ENCODE results near the gene IQCB1. TPM values are rescaled to one million over a fixed set of nuclear protein-coding genes. Genes with fewer than 3 reads are reported as not detected.

Gene IQCB1
- polyA plus RNA-seq, 1 of the 3 experiments (the other 2 are of a cell fraction) = 10.4 TPM

- no peaks in the 10 kb centered on the region for H3K4me1 ChIP-seq (ENCODE audit: control insufficient read depth in 1 of 2, insufficient read depth in 2 of 2, low read depth in 1 of 2, low read length in 1 of 2)
- no peaks in the 10 kb centered on the region for H3K27me3 ChIP-seq (ENCODE audit: insufficient read depth)
- peaks cover 4% of the 10 kb centered on the region; the same call in 1 of the 2 replicates for H3K9me2 ChIP-seq
- no peak overlapping the region for H3K4me2 ChIP-seq
- WGBS (ENCODE audit: low lambda C conversion rate) = 73% methylated on average over 2 of the region's 2 CpGs
- ChIA-PET POLR2A (no interaction called here), CTCF (no interaction called here)
- H3K4me3 ChIP-seq (ENCODE audit: low read depth in 2 of 2, low read length in 1 of 2) = no peak overlapping the region
- H3K79me2 ChIP-seq (ENCODE audit: insufficient read depth) = no peaks in the 10 kb centered on the region
- no peak overlapping the region for H3K27ac ChIP-seq (ENCODE audit: low read depth in 2 of 2, low read length in 1 of 2)
- no peak for DNase-seq
- no peaks in the 10 kb centered on the region for H4K20me1 ChIP-seq (ENCODE audit: insufficient read depth)
- H2AFZ ChIP-seq (ENCODE audit: low read depth) = no peak overlapping the region
- TF ChIP-seq NFIC (IDR thresholded peaks at IDR 0.05; ENCODE audit: borderline replicate concordance) (no peak), USF1 (IDR thresholded peaks at IDR 0.05; ENCODE audit: borderline replicate concordance, low read depth) (no peak), MAX (IDR thresholded peaks at IDR 0.05; ENCODE audit: low read depth) (no peak), ELF1 (IDR thresholded peaks at IDR 0.05) (no peak), RFX5 (IDR thresholded peaks at IDR 0.05; ENCODE audit: low read length) (no peak), TAF1 (IDR thresholded peaks at IDR 0.05; ENCODE audit: borderline replicate concordance, low read depth, low read length) (no peak), REST (IDR thresholded peaks at IDR 0.05; ENCODE audit: low read depth, low read length) (no peak), CHD2 (IDR thresholded peaks at IDR 0.05; ENCODE audit: low read length, partially characterized antibody) (no peak), RXRA (IDR thresholded peaks at IDR 0.05; ENCODE audit: borderline replicate concordance, low read depth) (no peak), TCF12 (IDR thresholded peaks at IDR 0.05) (no peak), USF2 (IDR thresholded peaks at IDR 0.05; ENCODE audit: borderline replicate concordance, low read depth, low read length) (no peak), TEAD4 (IDR thresholded peaks at IDR 0.05; ENCODE audit: borderline replicate concordance, insufficient read depth) (no peak), YY1 (IDR thresholded peaks at IDR 0.05; ENCODE audit: low read depth) (no peak), FOXJ3 (CRISPR knock-in tag; IDR thresholded peaks at IDR 0.05) (no peak), ZBTB33 (IDR thresholded peaks at IDR 0.05; ENCODE audit: borderline replicate concordance, low read depth) (no peak), SIN3A (IDR thresholded peaks at IDR 0.05; ENCODE audit: borderline replicate concordance, low read depth, low read length) (no peak), FOXM1 (IDR thresholded peaks at IDR 0.05; ENCODE audit: low read depth) (no peak)
- H3K36me3 ChIP-seq (replicated peaks in 1 of 2; ENCODE audit: control insufficient read depth in 1 of 2, insufficient read depth in 2 of 2, low read length in 1 of 2) = no peaks in the 10 kb centered on the region
- no peak overlapping the region for H3K9ac ChIP-seq
- no peaks in the 10 kb centered on the region for H3F3A ChIP-seq (replicated peaks; ENCODE audit: insufficient read depth)
- H3K9me3 ChIP-seq = no peaks in the 10 kb centered on the region
Measured at GRCh38 chr3:121869736-121870135, 34.9 kb upstream of the IQCB1 start.

Measured in SK-N-SH (cell line).